Endothelial cell of hepatic sinusoid (primary cell): ENCODE measurements around the gene KDM4C.

Source experiments
- in situ Hi-C: cut with HindIII; loops from 2 replicates; pipeline ENCODE4 v1.10.0; 2017; ENCODE audit warnings: low sequenced_read_pairs

Gene KDM4C

DNA sequence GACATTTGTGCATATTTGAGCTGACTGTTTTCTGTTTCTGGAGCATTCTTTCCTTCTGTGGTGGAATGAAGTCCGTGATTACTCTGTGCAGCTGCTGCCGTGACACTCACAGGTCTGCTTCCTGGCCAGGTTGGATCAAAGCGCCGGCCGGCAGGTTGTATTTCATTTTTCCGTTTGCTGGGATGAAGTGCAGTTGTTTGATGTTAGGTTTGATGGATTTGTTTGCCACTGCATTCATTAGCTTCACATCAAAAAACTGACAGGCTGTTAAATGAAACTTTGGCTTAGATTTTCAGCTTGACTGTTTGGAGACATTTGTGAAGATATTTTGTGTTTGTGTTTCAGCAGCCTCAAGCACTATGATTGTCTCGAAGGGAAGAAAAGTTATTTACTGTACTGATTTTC lies 140.1 kb downstream of the KDM4C start:
- in situ Hi-C loops: no loop called here

DNA sequence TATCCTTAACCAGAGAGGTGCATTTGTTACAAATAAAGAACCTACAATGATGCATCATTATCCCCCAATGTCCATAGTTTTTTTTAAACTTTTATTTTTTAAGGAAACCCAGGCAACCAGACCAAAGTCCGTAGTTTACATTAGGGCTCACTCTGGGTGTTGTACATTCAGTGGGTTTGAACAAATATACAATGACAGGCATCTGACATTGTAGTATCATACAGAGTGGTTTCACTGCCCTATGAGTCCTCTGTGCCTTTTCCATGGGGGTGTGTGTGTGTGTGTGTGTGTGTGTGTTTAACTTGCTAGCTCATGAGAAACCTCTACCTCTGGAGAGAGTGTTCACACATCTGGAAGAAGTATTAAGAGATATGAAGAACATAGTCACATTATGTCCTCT lies 141.5 kb downstream of the KDM4C start:
- in situ Hi-C loops: no loop called here

DNA sequence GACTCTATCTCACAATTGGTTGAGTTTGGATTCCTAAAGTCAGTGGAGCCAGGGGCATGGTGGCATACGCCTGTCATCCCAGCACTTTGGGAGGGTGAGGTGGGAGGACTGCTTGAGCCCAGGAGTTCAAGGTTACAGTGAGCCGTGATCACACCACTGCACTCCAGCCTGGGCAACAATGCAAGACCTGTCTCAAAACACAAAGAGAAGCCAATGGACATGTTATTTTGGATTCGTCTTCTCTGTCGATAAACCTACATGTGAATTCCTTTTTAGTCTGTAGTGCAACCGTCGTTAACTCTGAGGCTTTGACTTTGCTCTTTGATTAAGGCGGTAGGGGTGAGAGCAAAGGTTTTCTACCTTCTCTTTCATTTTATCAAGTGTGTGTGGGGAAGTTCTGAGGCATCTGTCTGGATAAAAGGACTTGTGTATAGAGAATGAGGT lies 142.7 kb downstream of the KDM4C start:
- in situ Hi-C loops: no loop called here

DNA sequence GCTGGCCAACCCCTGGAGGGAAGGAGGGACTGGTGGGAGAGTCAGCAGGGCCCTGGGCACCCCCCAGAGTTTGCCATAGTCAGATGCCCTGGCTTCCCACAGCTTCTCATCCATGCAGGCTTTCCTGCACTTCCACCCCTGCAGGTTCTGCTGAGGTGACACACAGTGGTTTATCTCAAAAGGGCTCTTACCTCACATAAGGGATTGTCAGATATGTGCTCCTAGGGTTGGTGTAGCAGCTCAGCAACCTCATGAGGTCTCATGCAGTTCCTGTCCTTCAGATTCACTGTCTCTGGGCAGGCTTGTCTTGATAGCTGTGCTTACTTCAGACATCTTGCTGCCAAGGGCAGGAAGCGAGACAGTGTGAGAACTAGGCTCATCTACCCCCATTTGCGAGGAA lies 143.4 kb downstream of the KDM4C start:
- in situ Hi-C loops: no loop called here

DNA sequence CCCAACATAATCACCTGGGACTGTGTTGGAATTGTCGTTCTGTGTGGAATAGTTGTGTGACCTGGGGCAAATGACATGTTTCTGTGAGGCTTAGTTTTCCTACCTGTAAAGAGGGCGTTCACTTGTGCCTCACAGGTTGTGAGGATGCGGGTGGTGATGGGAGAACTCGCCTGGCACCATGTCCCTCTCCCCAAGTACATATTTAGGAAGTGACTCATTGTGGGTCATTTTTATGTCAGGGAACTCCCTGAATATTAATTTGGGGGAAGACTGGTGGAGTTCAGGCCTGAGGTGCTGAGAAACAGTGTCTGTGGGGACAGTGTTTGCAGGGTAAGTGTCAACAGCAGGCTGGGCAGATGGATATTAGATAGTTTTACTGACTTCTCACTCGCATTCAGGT lies 144.7 kb downstream of the KDM4C start:
- in situ Hi-C loops: no loop called here

DNA sequence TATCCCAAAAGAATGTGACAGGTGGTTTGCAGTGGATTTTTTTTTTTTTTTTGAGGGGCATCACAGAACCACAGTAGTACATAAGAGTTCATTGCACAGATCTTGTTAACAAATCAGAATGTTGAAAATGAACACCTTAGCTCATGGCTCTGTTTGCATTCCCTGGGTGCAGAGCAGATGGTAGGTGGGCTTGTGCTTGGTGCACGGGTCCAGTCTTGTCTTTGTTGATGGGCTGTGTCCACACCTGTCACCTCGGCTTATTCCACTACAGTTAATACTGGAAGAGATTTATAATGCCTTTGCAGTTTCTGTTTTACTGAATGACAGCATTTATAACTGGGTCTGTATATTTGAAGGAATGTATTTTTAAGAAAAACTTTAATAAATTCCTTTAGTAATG lies 146.6 kb downstream of the KDM4C start:
- in situ Hi-C loops: no loop called here

DNA sequence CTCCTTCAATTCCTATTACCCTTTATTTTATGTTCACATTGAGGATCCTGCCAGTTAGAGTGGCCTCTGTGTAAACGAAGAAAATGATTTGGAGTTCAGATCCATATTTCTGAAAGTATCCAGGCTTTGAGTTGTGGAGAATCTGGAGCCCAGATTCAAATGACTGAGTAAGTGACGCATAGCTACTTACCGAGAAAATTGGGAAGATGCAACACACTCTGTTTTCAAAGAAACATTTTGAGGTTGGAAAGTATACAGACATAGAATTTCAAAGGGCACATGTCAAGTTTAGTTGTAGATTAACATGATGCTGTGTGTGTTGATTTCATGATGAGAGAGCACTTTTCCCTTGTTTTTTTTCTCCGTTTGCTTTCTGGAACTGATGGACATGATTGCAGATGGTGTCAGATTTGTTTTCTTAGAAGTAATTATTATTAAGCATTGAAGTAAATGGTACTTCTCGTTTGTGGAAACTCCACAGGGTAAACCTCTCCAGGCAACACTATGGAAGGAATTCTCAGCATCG lies 148.1 kb downstream of the KDM4C start:
- in situ Hi-C loops: no loop called here

DNA sequence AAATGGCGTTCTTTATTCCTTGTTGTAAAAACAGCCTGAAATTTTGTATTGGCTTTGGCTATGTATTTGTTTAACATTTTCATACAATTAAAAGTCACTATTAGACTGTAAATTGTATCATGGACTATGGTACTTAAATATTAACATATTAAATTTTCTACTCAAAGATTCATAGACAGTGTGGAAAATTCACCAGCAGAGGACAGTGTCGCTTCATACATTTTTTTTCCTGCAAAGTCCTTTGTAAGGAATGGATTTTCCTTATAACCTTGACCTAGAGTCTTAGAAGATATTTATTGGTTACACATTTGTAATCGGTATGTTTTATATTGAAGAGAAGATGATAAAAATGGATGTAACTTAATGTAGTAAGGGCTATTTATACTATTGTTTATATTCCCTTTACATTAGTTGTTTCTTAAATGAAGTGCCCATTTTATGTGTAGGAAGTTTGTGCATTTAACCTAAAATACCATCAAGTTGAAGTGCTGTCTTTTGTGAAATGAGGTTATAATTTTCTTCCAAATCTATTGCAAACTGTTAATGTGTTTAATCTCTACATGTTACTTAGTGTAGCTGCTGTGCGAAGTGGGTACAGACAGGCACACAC lies 150.1 kb downstream of the KDM4C start:
- in situ Hi-C loops: no loop called here

DNA sequence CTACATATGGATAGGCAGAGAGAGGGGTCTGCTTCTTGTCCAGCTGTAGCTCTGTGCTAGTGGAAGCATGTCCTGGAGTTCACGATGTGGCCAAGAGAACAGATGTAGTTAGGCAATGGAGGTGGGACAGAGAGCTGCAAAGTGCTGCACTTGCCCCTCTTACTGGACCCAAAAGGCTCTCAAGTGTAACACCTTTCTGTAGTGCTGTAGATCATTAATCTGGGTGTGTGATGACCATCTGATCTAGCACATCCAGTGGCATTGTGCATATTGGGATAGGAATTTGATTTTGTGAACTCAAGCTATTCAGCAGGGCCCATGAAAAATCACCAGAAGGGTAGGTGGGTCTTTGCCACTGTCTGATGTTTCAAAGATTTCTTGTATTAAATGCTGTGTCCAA lies 151.4 kb downstream of the KDM4C start:
- in situ Hi-C loops: no loop called here

DNA sequence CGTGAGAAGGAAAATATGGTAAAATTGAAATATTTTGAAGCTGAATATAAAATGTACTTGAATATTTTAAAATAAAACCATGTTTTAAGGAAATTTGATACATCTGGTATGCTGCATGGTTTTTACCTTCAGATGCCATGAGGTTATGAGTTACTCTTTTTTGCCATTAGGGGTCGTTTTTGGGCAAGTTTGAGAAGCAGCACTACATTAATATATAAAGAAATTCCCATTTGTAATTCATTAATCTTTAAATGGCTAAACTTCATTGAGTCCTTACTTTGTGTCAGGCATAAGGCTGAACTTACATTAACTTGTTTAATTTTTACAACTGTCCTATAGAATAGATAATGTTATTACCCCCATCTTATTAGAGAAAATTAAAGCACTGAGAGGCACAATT lies 152.3 kb downstream of the KDM4C start:
- in situ Hi-C loops: no loop called here

DNA sequence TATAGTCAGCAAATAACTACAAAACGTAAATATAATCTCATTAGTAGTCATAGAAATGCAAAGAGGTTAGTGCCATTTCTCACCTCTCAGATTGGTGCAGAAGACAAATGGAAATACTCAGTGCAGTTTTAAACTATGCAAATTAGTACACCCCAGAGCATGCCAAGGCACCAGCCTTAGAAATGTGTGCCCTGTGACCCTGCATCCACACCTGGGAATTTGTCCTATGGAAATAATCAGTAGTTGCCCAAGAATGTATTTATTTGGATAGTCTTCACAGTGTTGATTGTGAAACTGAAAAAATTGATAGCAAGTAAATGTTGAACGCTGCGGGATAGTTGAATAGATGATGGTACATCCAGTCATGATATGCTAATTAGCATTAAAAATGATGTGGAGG lies 152.7 kb downstream of the KDM4C start:
- in situ Hi-C loops: no loop called here

DNA sequence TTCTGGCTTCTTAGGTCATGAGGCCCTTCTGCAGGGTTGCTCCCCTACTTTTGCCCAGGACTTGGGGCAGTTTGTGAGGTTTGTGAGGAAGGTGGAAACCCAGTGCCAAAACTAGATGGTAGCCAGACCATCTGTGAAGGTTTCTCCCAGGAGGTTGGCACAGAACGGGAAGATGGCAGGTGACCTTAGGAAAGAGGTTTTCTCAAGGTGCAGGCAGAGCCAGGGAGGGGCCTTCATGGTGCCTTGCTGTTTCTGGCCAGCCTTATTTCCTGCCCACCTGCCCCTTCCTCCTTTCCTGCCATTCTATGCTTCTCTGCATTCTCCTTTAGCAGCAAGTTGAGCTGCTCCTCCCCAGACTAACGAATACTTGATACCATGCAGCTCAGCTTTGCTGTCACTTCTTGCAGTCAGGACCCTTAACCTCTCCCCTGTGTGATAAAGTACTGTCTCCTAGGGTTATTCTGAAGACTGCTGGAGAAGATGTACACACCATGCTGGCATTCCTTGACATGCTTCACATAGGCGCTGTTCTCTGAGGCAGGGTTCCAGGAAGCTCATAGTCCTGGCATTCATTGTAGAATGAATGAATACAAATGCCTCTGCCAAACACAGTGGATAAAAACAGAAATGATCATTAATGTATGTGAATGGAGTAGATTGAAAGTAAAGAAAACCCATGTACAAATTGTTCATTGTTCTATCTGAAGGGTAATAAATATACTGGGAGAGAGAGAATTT lies 154.3 kb downstream of the KDM4C start:
- in situ Hi-C loops: no loop called here

DNA sequence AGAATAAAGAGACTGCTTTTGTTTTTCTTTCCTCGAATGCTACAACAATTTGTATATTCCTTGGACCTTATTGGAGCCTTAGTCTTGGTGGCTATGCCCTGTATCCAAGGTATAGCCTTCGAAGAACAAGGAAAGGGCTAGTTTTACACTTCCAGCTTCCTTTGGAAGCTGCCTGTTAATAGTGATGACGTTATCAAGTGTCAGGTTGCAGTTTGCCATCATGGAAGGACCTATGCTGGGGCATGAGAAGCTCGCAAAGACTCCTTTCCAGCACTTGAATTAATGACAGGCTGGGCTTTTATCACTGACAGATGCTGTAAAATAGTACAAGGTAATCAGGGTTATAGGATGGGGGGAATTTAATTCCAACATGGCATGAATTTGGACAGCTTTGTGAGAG lies 157.9 kb downstream of the KDM4C start:
- in situ Hi-C loops: loop anchor here (5.0 kb wide), 1 partner anchor 72 kb away; no protein-coding TSS in a partner anchor

DNA sequence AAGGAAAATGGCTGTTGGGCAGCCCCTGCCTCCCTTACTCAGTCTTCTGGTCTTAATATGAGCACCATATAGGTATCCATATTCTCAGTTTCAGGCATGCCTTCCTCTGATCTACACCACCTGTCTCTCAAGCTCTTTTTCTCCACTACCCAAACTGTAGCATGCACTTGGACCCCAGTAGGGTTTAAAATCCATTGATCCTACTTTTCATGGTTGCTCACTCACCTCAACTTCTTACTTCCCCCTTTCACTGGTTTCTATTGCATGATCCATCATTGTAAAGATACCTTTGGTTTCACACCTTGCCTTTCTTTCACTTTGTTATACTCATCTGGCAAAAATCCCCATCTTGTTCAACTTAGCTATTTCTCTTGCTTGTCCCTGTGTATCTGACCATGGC lies 159.4 kb downstream of the KDM4C start:
- in situ Hi-C loops: loop anchor here (5.0 kb wide), 1 partner anchor 70 kb away; no protein-coding TSS in a partner anchor

DNA sequence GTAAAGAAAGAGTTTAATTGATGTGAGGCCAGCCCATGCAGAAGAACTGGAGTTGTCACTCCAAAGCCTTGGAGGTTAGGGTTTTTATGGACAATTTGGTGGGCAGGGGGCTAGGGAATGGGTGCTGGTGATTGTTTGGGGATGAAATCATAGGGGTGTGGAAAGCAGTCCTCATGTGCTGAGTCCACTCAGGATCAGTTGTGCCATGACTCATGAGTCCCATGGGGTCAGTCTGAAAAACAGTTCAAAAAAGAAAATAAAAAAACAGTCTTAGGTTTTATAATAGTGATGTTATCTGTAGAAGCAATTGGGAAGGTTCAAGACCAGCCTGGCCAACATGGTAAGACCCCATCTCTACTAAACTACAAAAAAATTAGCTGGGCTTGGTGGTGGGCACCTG lies 162.3 kb downstream of the KDM4C start:
- in situ Hi-C loops: no loop called here

DNA sequence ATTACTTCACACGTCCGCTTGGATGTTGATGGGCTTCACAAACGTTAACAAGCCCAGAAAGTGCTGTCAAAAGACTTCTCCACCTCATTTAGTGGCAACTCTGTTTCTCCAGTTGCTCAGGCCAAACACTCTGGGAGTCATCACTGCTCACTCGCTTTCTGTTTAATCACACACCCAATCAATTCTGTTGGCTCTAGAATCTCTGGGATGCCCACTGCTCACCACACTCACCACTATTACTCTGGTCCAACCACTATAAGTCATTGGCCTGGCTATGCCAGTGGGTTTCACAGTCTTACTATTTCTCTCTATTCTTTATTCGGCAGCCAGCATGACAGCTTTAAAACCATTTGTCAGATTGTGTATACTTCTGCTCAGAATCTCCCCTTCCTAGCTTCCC lies 163.5 kb downstream of the KDM4C start:
- in situ Hi-C loops: no loop called here

DNA sequence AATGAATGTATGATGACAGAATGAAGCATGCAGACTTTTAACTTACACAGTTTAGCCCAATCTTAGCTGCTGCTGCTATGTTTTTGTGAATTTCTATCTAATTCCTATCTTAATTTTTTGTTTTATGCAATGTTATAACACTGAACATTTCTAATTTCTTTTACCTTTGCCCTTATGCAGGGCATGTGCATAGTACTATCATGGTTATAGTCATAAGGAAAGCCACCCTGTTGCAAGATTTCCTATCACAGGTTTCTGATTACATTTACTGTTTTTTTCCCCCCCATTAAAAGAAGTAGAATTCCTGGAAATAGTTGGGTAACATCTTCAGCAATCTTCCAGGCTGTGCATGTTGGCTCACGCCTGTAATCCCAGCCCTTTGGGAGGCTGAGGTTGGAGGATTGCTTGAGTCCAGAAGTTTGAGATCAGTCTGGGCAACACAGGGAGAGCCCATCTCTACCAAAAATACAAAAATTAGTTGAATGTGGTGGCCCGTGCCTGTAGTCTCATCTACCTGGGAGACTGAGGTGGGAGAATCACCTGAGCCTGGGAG lies 164.4 kb downstream of the KDM4C start:
- in situ Hi-C loops: no loop called here

DNA sequence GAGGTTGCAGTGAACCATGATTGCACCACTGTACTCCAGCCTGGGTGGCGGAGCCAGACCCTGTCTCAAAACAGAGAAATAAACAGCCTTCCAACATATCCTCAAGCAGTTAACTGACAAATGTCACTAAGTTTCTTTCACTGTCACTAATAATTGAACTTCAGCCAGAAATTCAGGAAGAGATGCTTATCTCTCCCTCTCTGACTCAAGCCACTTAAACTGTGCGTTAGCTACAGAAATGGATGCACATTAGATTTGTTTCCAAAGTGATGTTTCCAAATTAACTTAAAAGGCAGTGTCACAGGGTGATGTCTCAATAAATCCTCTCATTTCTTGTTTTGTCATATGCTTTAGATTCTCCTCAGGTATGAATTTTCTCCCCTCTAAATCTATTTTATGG lies 164.9 kb downstream of the KDM4C start:
- in situ Hi-C loops: no loop called here

DNA sequence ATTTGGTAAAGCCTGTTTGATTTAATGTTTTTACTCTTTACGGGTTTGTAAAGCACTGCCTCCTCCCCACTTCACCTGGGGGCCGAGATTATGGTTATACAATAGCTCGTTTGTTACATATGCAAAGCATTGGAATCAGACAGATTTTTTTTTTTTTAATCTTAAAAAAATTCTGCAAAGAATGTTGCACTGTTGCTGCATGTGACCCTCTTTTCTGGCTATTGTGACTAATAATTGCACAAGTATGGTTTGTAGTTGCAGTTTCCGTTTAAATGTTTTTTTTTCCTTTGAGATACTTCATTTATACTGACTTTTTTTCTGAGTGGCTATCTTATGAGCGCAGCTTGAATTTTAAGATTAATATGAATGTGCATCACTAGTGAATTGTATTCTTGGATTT lies 165.3 kb downstream of the KDM4C start:
- in situ Hi-C loops: no loop called here

DNA sequence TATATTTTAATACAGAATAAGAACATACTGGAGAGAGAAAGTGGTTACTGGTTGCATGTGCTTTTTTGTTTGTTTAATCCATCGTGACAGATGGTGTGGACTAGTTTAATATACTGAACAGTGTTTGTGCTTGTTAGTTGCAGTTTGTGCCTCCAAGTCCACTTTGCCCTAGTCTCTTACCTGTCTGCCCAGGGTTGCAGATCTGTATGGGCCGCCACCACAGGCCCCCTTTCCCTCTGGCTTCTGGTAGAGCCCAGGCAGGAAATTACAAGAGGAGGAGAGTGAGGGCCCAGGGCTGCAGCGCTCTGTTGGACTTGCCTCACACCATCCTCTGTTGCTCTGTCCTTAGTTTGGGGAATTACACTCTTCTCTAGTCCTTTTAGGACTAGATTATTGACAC lies 166.4 kb downstream of the KDM4C start:
- in situ Hi-C loops: no loop called here

DNA sequence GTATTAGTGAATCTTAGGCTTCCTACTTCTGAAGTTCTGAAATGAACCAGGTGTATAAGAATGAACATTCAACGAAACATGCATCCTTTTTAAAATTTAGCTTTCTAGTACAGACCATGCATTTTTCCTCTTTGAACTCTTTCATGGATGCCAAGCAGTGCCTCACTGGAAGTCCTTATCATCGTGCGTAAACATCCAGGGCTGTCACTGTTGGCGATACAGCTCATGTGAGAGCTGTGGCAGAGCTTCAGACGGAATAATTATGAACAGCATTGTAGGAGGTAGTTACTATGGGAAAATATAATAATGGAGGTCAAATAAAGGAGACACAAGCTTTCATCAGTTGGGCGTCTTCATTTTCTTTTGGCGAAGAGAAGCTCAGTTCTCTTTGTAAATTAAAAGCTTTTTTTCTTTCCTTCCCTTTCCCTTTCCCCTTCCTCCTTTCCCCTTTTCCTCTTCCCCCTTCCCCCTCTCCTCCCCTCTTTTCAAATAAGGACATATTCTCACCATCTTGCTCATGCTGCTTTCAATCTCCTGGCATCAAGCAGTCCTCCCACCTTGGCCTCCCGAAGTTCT lies 167.3 kb downstream of the KDM4C start:
- in situ Hi-C loops: no loop called here

DNA sequence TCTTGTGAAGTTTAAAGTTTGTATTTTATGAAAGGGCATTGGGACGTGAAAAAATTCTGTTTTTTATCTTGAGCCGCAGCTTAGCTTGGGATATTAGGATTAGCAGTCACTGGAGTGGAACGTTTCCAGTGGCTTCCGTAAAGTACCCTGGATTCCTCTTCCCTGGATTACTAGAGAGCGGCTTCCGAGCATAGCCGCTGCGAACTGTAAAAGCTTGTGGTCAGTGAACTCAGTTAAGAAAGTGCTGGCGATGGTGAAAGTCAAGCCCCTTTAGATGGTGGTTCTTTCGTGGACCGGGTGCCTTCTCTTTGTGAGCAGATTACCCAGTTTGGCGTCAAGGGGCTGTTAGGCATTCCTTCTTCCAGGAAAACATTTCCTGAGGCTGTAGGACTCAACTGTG lies 168.1 kb downstream of the KDM4C start:
- in situ Hi-C loops: no loop called here
